GM18505 (cell line): ENCODE measurements around the gene ATG16L2.

ENCODE experiments used
- ATAC-seq: cut with Tn5 transposase; IDR thresholded peaks from one replicate; pipeline ENCODE4 v1.9.1; 2021; ENCODE audit not compliant: unreplicated experiment
- POLR2A ChIP-seq: IDR thresholded peaks from 4 replicates; pipeline ENCODE4 v1.6.1; 2011; ENCODE audit warnings: borderline replicate concordance; ENCODE audit not compliant: insufficient read depth, insufficient read length; ENCODE audit errors: extremely low read depth

ATG16L2 gene

DNA sequence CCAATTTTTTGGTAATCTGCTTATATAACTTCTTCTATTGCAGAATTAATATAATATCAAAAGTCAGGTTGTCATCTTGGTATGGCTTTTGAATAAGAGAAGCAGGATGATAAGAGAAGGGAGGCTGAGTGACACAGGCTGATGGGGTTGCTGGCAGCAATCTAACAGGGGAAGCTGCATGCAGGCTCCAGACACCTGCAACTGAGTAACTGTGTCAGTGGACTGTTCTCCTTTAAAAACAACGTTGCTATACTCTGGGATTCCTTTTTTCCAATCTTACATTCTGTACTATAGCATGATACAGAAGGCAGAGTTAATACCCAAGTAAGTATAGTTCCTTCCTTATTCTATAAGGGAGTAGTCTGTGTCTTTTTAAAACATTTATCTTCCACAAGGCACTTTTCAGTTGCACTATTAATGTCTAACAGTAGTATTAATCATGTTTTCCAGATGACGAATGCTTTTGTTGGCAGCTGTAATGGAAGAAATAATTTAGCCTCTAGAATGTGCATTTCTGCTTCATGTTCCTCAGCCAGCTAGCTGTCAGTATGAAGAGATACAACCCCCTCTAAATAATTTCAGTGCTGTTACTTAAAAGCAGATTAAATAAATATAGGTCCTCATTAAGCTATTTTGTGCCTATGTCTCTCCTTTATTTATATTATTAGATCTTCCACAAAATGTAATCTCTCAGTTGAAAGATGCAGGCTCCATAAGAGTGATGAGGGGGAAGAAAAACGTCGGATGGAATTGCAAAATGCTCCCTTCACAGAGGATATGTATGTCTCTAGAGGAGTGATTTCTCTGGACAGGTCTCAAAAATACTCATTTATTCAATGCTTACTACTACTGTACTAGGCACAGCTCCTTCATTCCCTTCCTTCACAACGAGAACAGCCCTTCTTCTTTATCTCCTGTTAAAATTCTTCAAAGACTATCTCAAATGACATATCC lies 50.8 kb downstream of the ATG16L2 start:
- no peak for ATAC-seq
- TF ChIP-seq POLR2A, result no peak

DNA sequence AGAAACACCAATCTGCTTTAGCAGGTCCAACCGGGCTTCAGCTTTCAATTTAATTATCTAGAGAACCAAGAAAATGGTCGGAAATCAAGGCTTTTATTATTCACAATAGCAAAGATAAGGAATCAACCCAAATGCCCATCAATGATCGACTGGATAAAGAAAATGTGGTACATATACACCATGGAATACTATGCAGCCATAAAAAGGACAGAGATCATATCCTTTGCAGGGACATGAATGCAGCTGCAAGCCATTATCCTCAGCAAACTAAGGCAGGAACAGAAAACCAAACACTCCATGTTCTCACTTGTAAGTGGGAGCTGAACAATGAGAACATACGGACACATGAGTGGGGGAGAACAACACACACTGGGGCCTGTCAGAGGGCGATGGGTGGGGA lies 53.8 kb downstream of the ATG16L2 start:
- ATAC-seq, result no peak
- TF ChIP-seq POLR2A, result no peak

DNA sequence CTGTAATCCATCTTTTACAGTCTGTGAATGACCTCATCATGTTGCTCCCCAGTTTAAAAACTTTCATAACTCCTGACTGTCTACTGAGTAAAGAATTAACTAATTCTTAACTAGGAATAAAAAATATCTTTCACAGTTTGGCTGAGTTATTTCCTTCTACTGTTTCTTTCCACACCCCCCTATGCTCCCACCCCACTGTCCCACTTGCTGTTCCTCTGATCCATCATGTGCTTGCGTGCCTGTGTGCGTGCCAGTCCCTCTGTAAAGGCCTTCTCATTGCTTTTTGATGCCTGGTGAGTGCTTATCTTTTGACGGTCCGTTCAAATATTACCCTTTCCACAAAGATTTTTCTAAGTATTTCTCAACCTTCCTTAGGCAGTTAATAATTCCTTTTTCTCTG lies 55.6 kb downstream of the ATG16L2 start:
- ATAC-seq, result no peak
- no peak for TF ChIP-seq POLR2A

DNA sequence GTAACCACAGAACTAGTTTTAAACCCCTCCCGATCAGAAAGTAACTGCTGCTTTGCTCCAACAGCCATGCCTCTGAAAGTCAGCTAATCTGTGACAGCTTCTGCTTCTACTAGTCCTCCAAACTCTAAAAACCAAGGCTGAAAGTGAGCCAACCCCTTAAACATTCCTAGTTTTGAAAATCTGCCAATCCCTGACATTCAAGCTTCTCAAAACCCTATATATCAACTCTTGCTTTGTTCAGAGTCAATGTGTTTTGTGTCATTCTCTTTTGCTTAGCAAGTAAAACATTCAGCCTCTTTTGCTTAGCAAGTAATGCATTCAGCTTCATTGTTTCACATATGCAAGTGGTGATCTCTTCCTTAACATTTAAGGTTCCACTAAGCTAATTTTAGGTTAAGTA lies 56.9 kb downstream of the ATG16L2 start:
- ATAC-seq, result no peak
- TF ChIP-seq POLR2A, result no peak

DNA sequence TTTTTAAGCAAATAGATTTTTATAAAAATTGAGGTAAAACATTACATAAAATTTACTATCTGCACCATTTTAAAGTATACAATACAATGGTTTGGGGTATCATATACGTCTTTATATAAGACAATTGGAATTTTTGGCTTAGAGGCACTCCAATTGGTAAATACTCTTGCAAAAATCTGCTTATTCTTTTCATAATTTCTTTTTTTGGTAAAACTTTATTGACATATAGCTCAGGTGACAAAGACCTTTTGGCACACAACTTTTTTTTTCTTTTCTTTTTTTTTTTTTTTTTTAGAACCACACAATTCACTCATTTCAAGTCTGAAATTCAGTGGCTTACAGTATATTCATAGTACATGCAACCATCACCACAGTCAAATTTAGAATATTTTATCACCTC lies 57.8 kb downstream of the ATG16L2 start:
- ATAC-seq, result no peak
- TF ChIP-seq POLR2A, result no peak

DNA sequence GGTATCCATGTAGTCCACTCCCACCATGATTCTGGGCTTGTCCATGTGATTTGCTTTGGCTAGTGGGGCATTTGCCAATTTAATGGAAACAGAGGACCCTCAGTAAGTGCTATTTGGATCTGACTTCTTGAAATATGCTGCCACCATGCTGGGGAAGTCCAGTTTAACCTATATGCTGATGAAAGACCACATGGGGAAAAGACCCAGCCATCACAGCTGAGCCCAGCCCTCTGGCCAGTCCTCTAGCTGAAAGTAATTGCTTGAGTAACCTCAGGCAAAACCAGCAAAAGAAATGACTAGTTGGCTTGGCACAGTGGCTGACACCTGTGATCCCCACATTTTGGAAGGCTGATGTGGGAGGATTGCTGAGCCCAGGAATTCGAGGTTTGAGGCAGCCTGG lies 61.5 kb downstream of the ATG16L2 start:
- no peak for TF ChIP-seq POLR2A
- ATAC-seq, result no peak

DNA sequence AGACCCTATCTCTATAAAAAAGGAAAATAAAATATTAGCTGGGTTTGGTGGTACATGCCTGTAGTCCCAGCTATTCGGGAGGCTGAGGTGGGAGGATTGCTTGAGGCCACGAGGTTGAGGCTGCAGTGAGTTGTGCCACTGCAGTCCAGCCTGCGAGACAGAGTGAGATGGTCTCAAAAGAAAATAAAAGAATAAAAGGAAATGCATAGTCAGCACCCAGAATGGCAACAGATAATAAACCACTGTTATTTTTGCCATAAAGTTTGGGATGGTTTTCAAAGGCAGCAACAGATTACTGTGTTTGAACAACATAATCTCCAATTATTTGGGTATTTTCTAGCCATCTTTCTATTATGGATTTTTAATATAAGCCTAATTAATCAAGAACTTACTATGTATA lies 61.9 kb downstream of the ATG16L2 start:
- ATAC-seq, result no peak
- no peak for TF ChIP-seq POLR2A
